Epithelial cell of umbilical artery (primary cell): ENCODE data around the gene TMPRSS6. TPM values are rescaled to one million over a fixed set of nuclear protein-coding genes. Genes with fewer than 3 reads are reported as not detected.

Source experiments
- total RNA-seq: library from RNA; depleted of rRNA; stranded (reverse); fragments of >200 nt; gene quantifications from 2 replicates; pipeline ENCODE4 v1.2.3, GENCODE V29; 2014

The TMPRSS6 gene
- total RNA-seq = not detected in 2 replicates

GRCh38 chr22:37109242-37109917 lies at the start of gene TMPRSS6:
TMPRSS6 (minus strand) TSS chr22:37109713; CDS start chr22:37103417, 6,296 bp downstream.

GRCh38 chr22:37051391-37052385 lies 57.8 kb downstream of the TMPRSS6 start, which contains the start of gene KCTD17:
KCTD17 (plus strand) TSS chr22:37051742; CDS start chr22:37051761, 19 bp downstream.

DNA sequence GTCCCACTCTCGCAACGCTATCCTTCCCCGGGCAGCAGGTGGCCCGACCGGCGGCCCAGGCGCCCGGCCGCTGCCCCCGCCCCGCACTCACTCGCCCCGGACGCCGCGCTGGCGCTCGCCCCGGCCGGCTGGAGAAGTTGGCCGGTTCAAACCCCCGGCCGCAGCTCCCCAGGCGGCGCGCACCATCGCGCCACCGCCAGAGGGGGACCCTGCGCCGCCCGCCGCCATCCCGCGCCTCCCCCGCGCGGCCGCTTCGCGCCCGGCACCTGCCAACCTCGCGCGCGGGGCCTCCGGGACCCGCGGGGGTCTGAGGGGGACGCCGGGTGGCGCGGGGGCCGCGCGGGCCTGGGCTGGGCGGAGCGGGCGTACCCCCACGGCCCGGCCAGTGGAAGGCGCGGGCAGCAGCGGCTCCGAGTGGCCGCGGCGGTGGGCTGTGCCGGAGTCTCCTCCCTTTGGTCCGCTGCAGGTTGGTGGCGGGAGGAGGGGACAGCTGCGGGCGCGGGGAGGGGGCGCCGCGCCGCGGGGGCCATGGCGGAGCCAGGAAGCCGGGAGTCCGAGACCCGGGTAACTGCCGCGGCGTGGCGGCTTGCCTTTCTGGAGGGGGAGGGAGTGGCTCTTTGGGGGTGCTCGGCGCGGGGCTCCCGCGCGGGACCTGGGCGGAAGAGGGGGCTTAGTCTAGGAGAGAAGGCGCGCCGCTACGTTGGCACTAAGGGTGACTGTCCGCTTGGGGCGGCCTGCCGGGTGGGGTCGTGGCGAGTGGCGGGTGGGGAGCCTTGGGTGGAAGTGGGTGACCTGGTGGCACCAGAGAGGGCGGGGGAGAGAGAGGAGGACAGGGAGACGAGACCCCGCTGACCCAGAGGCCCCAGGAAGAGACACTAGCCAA lies 90.0 kb downstream of the TMPRSS6 start, which contains the start of the genes MPST and TST:
TSS of gene MPST (plus strand) at position 434 of the 883 bp plus-strand sequence. CDS start at position 529, 95 bp downstream.
TSS of gene TST (minus strand) at position 139 of the 883 bp plus-strand sequence. CDS start 715 bp downstream, outside the sequence.

Other genes starting within 250 kb of the TMPRSS6 start
- gene NCF4, start 248.7 kb downstream of the TMPRSS6 start, total RNA-seq = under 0.01 TPM in 1 of 2 replicates, not detected in the other
- gene CSF2RB, start 196.1 kb downstream of the TMPRSS6 start, total RNA-seq = 15.6 and 19.1 TPM in 2 replicates
- 83.5 and 89.5 TPM in 2 replicates for gene TST, start 90.3 kb downstream of the TMPRSS6 start, total RNA-seq
- gene MPST, start 90.0 kb downstream of the TMPRSS6 start, total RNA-seq = 137 and 154 TPM in 2 replicates
- 31.5 and 39.5 TPM in 2 replicates for gene KCTD17, start 58.0 kb downstream of the TMPRSS6 start, total RNA-seq
- gene IL2RB, start 40.2 kb upstream of the TMPRSS6 start, total RNA-seq = under 0.01 TPM in 1 of 2 replicates, not detected in the other
- 11.9 and 13.6 TPM in 2 replicates for gene C1QTNF6, start 78.5 kb upstream of the TMPRSS6 start, total RNA-seq
- not detected in 2 replicates for gene SSTR3, start 102.8 kb upstream of the TMPRSS6 start, total RNA-seq
- 8.8 and 19.5 TPM in 2 replicates for gene RAC2, start 134.6 kb upstream of the TMPRSS6 start, total RNA-seq
- 0.15 TPM in 1 of 2 replicates, not detected in the other for gene CYTH4, start 172.8 kb upstream of the TMPRSS6 start, total RNA-seq